Liver (tissue), 9 donors: ENCODE measurements around the gene ADAM10. TPM values are rescaled to one million over a fixed set of nuclear protein-coding genes. Genes with fewer than 3 reads are reported as not detected.

Experiments used
- DNase-seq: peaks from one replicate; pipeline ENCODE4 v3.0.0-alpha.2; 2017; ENCODE audit warnings: low spot score
- H3K27ac ChIP-seq, 2 donors: one replicate each; pipeline ENCODE4 v1.7.0; 2013; ENCODE audit warnings: inconsistent platforms in 2 of 2, low read length in 2 of 2, control low read depth in 1 of 2, low read depth in 1 of 2, mild to moderate bottlenecking in 1 of 2
- H3K27me3 ChIP-seq, 4 donors: one replicate each; pipeline versions ENCODE4 v1.6.1 to v1.7.0; 2013; ENCODE audit warnings: low read length in 3 of 4, inconsistent platforms in 1 of 4, mild to moderate bottlenecking in 1 of 4, moderate library complexity in 1 of 4; ENCODE audit not compliant: control insufficient read depth in 4 of 4, insufficient read depth in 4 of 4
- H3K36me3 ChIP-seq, 4 donors: one replicate each; pipeline versions ENCODE4 v1.6.1 to v1.7.0; 2013; ENCODE audit warnings: low read length in 3 of 4, mild to moderate bottlenecking in 3 of 4, low read depth in 1 of 4, moderate library complexity in 1 of 4; ENCODE audit not compliant: control insufficient read depth in 4 of 4, insufficient read depth in 3 of 4
- H3K4me1 ChIP-seq, 4 donors: one replicate each; pipeline versions ENCODE4 v1.6.1 to v1.7.0; 2013; ENCODE audit warnings: low read length in 3 of 4, mild to moderate bottlenecking in 3 of 4, moderate library complexity in 1 of 4; ENCODE audit not compliant: control insufficient read depth in 4 of 4, insufficient read depth in 4 of 4
- H3K4me3 ChIP-seq, 3 donors: one replicate each; pipeline versions ENCODE4 v1.6.1 to v1.7.0; 2013; ENCODE audit warnings: low read length in 3 of 3, control low read depth in 1 of 3, low read depth in 1 of 3, mild to moderate bottlenecking in 1 of 3
- H3K9ac ChIP-seq, 2 donors: one replicate each; pipeline ENCODE4 v1.7.0; 2013; ENCODE audit warnings: low read length in 2 of 2, mild to moderate bottlenecking in 2 of 2, moderate library complexity in 2 of 2, control low read depth in 1 of 2, low read depth in 1 of 2
- H3K9me3 ChIP-seq, 4 donors: one replicate each; pipeline versions ENCODE4 v1.6.1 to v1.7.0; 2013; ENCODE audit warnings: low read length in 3 of 4; ENCODE audit not compliant: control insufficient read depth in 4 of 4
- ATF3 ChIP-seq: IDR thresholded peaks from 2 replicates; pipeline ENCODE4 v1.6.1; 2016; ENCODE audit warnings: antibody characterized with exemption
- CTCF ChIP-seq: fragments of 150-350 bp; IDR thresholded peaks from 2 replicates; pipeline ENCODE4 v1.5.1; 2017; ENCODE audit warnings: improper control_type of control experiment, low read depth, low read length; ENCODE audit not compliant: missing input control
- FOXA1 ChIP-seq: IDR thresholded peaks from 2 replicates; pipeline ENCODE4 v1.6.1; 2016; ENCODE audit warnings: antibody characterized with exemption
- FOXA2 ChIP-seq: IDR thresholded peaks from 2 replicates; pipeline ENCODE4 v1.6.1; 2016; ENCODE audit warnings: antibody characterized with exemption
- MAX ChIP-seq: IDR thresholded peaks from 2 replicates; pipeline ENCODE4 v1.6.1; 2016; ENCODE audit warnings: antibody characterized with exemption
- NR2F2 ChIP-seq: IDR thresholded peaks from 2 replicates; pipeline ENCODE4 v1.6.1; 2016; ENCODE audit warnings: antibody characterized with exemption
- REST ChIP-seq: IDR thresholded peaks from 2 replicates; pipeline ENCODE4 v1.6.1; 2016; ENCODE audit warnings: antibody characterized with exemption, mild to moderate bottlenecking
- SP1 ChIP-seq: IDR thresholded peaks from 2 replicates; pipeline ENCODE4 v1.6.1; 2018; ENCODE audit warnings: antibody characterized with exemption, mild to moderate bottlenecking
- YY1 ChIP-seq: IDR thresholded peaks from 2 replicates; pipeline ENCODE4 v1.6.1; 2016; ENCODE audit warnings: antibody characterized with exemption, mild to moderate bottlenecking
- WGBS: extraction: QIAGEN DNeasy Blood & Tissue Kit; methylation state at CpG from one replicate; pipeline ENCODE4 v1.1.7; 2013; 5-methylcytosine and 5-hydroxymethylcytosine counted together
- polyA plus RNA-seq, 2 donors: library from polyadenylated mRNA; stranded (reverse) in 1 of 2; unstranded in 1 of 2; fragments of 200-250 nt in 1 of 2; fragments of >200 nt in 1 of 2; fragmentation: Nextera tagmentation in 1 of 2; extraction: Ambion mirVana in 1 of 2; gene quantifications; one replicate each; pipeline versions ENCODE4 v1.2.1 to v1.2.3, GENCODE V29; 2013 to 2015
- total RNA-seq, 2 donors: library from RNA; depleted of rRNA; stranded (reverse); fragments of >200 nt; gene quantifications; one replicate each; pipeline ENCODE4 v1.2.3, GENCODE V29; 2014
- donor health status: healthy.
- donor health status: healthy.
- donor health status: healthy.
- donor health status: healthy.
- donor health status: healthy.

Gene ADAM10
- total and polyA plus RNA-seq, 4 donors: 12.6 to 55.6 (median 34.6) TPM

GRCh38 chr15:58584789-58585461, 164.6 kb downstream of the ADAM10 start:
- 71% methylated on average over 6 of the region's 6 CpGs for WGBS
- no peak for DNase-seq
- no peak overlapping the region for H3K4me3 ChIP-seq
- H3K9me3 ChIP-seq: no peaks in the 10 kb centered on the region
- no peaks in the 10 kb centered on the region for H3K36me3 ChIP-seq
- H3K9ac ChIP-seq: no peak overlapping the region
- no peak overlapping the region for H3K27ac ChIP-seq
- TF ChIP-seq FOXA1: no peak
- TF ChIP-seq MAX: no peak
- TF ChIP-seq FOXA2: no peak
- TF ChIP-seq SP1: no peak
- TF ChIP-seq NR2F2: no peak
- no peak for TF ChIP-seq YY1
- no peak for TF ChIP-seq CTCF
- TF ChIP-seq ATF3: no peak
- no peak for TF ChIP-seq REST
- H3K4me1 ChIP-seq: peaks cover 0 to 12% (median 6%) of the 10 kb centered on the region in 4 donors
- H3K27me3 ChIP-seq: no peaks in the 10 kb centered on the region

GRCh38 chr15:58583171-58583908, 166.2 kb downstream of the ADAM10 start:
- 83% methylated on average over 3 of the region's 3 CpGs for WGBS
- no peaks in the 10 kb centered on the region for H3K27me3 ChIP-seq
- no peak overlapping the region for H3K4me3 ChIP-seq
- H3K4me1 ChIP-seq: peaks cover 0 to 2% (median 1%) of the 10 kb centered on the region in 4 donors
- H3K27ac ChIP-seq: no peak overlapping the region
- H3K9ac ChIP-seq: no peak overlapping the region
- no peak for DNase-seq
- no peaks in the 10 kb centered on the region for H3K9me3 ChIP-seq
- TF ChIP-seq REST: no peak
- H3K36me3 ChIP-seq: no peaks in the 10 kb centered on the region
